Cardiac septum (tissue), 1 donor: Measurements from ENCODE around the gene SNAPC5. TPM values are rescaled to one million over a fixed set of nuclear protein-coding genes. Genes with fewer than 3 reads are reported as not detected.
"Not testable (repeated sequence)": the region's sequence is repeated elsewhere in the genome, so short reads cannot be mapped to it uniquely, and the experiment has no call there.

Experiments used
- DNase-seq: peaks from one replicate; pipeline ENCODE4 v3.0.0-alpha.2; 2020; ENCODE audit warnings: low spot score
- intact Hi-C: fragments of 100-400 bp; cut with DNase I; formaldehyde crosslinking; loops from one replicate; pipeline ENCODE4 v1.14.0; 2022
- microRNA-seq: library from miRNA; unstranded; fragments of <30 nt; microRNA quantifications from one replicate; pipeline ENCODE4 v1.2.0, GENCODE V29; 2020
- total RNA-seq: library from RNA; stranded (reverse); fragmentation: NEBNext Ultra II Directional; extraction: Animal tissue kit (Norgen Biotek cat#: 25700); gene quantifications from one replicate; pipeline ENCODE4 v1.2.1, GENCODE V29; 2021
- donor health status: DM: no; HTN: no; CAD: no.

Gene SNAPC5
- total RNA-seq, 1 donor from 2014 or later = 32.0 TPM

GRCh38 chr15:66462627-66463026, 34.9 kb downstream of the SNAPC5 start:
- intact Hi-C loops = no loop called here
- no peak for DNase-seq

GRCh38 chr15:66461917-66462316, 35.6 kb downstream of the SNAPC5 start:
- no peak for DNase-seq
- intact Hi-C loops = no loop called here

- intact Hi-C loops, DNase-seq: not testable (repeated sequence)
These were observed 36.3 kb downstream of the SNAPC5 start for GRCh38 chr15:66461294-66461693.

GRCh38 chr15:66459818-66460615, 37.5 kb downstream of the SNAPC5 start:
- intact Hi-C loops = no loop called here
- DNase-seq = no peak

- no peak for DNase-seq
- intact Hi-C loops = no loop called here
These were observed 41.4 kb downstream of the SNAPC5 start for GRCh38 chr15:66456211-66456610.

GRCh38 chr15:66454143-66454542, 43.4 kb downstream of the SNAPC5 start:
- no peak for DNase-seq
- intact Hi-C loops = no loop called here

GRCh38 chr15:66452971-66453580, 44.5 kb downstream of the SNAPC5 start:
- intact Hi-C loops = no loop called here
- DNase-seq = no peak

- intact Hi-C loops = no loop called here
- DNase-seq = no peak
These were observed 45.1 kb downstream of the SNAPC5 start for GRCh38 chr15:66452420-66452819.

Small RNAs within 50 kb of the gene (microRNA-seq; reads per million reads assigned to microRNA genes)
- gene MIR4512 = not detected

Other genes starting within 250 kb of the SNAPC5 start
- not detected for gene MEGF11, start 244.0 kb downstream of the SNAPC5 start, total RNA-seq
- 30.9 TPM for gene DIS3L, start 204.2 kb downstream of the SNAPC5 start, total RNA-seq
- gene TIPIN, start 141.1 kb downstream of the SNAPC5 start, total RNA-seq = 4.3 TPM
- 38.7 TPM for gene MAP2K1, start 110.8 kb downstream of the SNAPC5 start, total RNA-seq
- 1,100 TPM for gene RPL4, start 7.1 kb upstream of the SNAPC5 start, total RNA-seq
- gene ZWILCH, start 7.6 kb upstream of the SNAPC5 start, total RNA-seq = 3.7 TPM
- not detected for gene LCTL, start 68.2 kb upstream of the SNAPC5 start, total RNA-seq
- gene SMAD6, start 204.5 kb upstream of the SNAPC5 start, total RNA-seq = 50.2 TPM